ENCODE measurements around the gene CASKIN2.

CASKIN2 gene

GRCh38 chr17:75501378-75502071 lies 13.8 kb downstream of the CASKIN2 start:
- in situ Hi-C loops (cut with MboI; ENCODE audit: low sequenced_read_pairs): no loop called here
- DNase-seq (ENCODE audit: low spot score in 2 of 2): no peak
- H3K27me3 ChIP-seq (ENCODE audit: low read depth): no peaks in the 10 kb centered on the region
- no peak overlapping the region for H3K4me3 ChIP-seq
- no peaks in the 10 kb centered on the region for H3K9me3 ChIP-seq
- H3K4me1 ChIP-seq: no peaks in the 10 kb centered on the region
- peaks cover 47% of the 10 kb centered on the region for H3K36me3 ChIP-seq (replicated peaks)

- peaks cover 50% of the 10 kb centered on the region for H3K36me3 ChIP-seq (replicated peaks)
- no peaks in the 10 kb centered on the region for H3K27me3 ChIP-seq (ENCODE audit: low read depth)
- DNase-seq (ENCODE audit: low spot score in 2 of 2): no peak
- no peaks in the 10 kb centered on the region for H3K9me3 ChIP-seq
- no peak overlapping the region for H3K4me3 ChIP-seq
- in situ Hi-C loops (cut with MboI; ENCODE audit: low sequenced_read_pairs): no loop called here
- no peaks in the 10 kb centered on the region for H3K4me1 ChIP-seq
Observed at GRCh38 chr17:75500419-75501216, 14.7 kb downstream of the CASKIN2 start.

GRCh38 chr17:75499313-75500022 lies 15.9 kb downstream of the CASKIN2 start:
- Histone ChIP-seq H3K36me3 (replicated peaks) (peaks cover 53% of the 10 kb centered on the region), H3K27me3 (ENCODE audit: low read depth) (no peaks in the 10 kb centered on the region), H3K9me3 (no peaks in the 10 kb centered on the region), H3K4me3 (no peak overlapping the region), H3K4me1 (no peaks in the 10 kb centered on the region)
- in situ Hi-C loops (cut with MboI; ENCODE audit: low sequenced_read_pairs): no loop called here
- no peak for DNase-seq (ENCODE audit: low spot score in 2 of 2)

- H3K4me3 ChIP-seq: no peak overlapping the region
- no peaks in the 10 kb centered on the region for H3K27me3 ChIP-seq (ENCODE audit: low read depth)
- H3K36me3 ChIP-seq (replicated peaks): peaks cover 55% of the 10 kb centered on the region
- no peaks in the 10 kb centered on the region for H3K4me1 ChIP-seq
- no peaks in the 10 kb centered on the region for H3K9me3 ChIP-seq
- DNase-seq (ENCODE audit: low spot score in 2 of 2): no peak
- in situ Hi-C loops (cut with MboI; ENCODE audit: low sequenced_read_pairs): no loop called here
Observed at GRCh38 chr17:75498726-75499213, 16.6 kb downstream of the CASKIN2 start.

- no peak overlapping the region for H3K4me3 ChIP-seq
- DNase-seq (ENCODE audit: low spot score in 2 of 2): no peak
- no peaks in the 10 kb centered on the region for H3K9me3 ChIP-seq
- H3K4me1 ChIP-seq: no peaks in the 10 kb centered on the region
- in situ Hi-C loops (cut with MboI; ENCODE audit: low sequenced_read_pairs): no loop called here
- peaks cover 58% of the 10 kb centered on the region for H3K36me3 ChIP-seq (replicated peaks)
- H3K27me3 ChIP-seq (ENCODE audit: low read depth): no peaks in the 10 kb centered on the region
Observed at GRCh38 chr17:75498039-75498725, 17.2 kb downstream of the CASKIN2 start.

GRCh38 chr17:75496005-75496404 lies 19.3 kb downstream of the CASKIN2 start:
- Histone ChIP-seq H3K4me3 (no peak overlapping the region), H3K4me1 (no peaks in the 10 kb centered on the region), H3K9me3 (no peaks in the 10 kb centered on the region), H3K27me3 (ENCODE audit: low read depth) (no peaks in the 10 kb centered on the region), H3K36me3 (replicated peaks) (peaks cover 60% of the 10 kb centered on the region)
- no peak for DNase-seq (ENCODE audit: low spot score in 2 of 2)
- in situ Hi-C loops (cut with MboI; ENCODE audit: low sequenced_read_pairs): no loop called here

- H3K36me3 ChIP-seq (replicated peaks): peaks cover 44% of the 10 kb centered on the region
- no peaks in the 10 kb centered on the region for H3K27me3 ChIP-seq (ENCODE audit: low read depth)
Observed at GRCh38 chr17:75494326-75494877, 20.9 kb downstream of the CASKIN2 start.

GRCh38 chr17:75493476-75494129 lies 21.7 kb downstream of the CASKIN2 start:
- in situ Hi-C loops (cut with MboI; ENCODE audit: low sequenced_read_pairs): no loop called here
- Histone ChIP-seq H3K36me3 (replicated peaks) (peaks cover 38% of the 10 kb centered on the region), H3K27me3 (ENCODE audit: low read depth) (no peaks in the 10 kb centered on the region), H3K4me1 (no peaks in the 10 kb centered on the region), H3K4me3 (no peak overlapping the region), H3K9me3 (no peaks in the 10 kb centered on the region)
- DNase-seq (ENCODE audit: low spot score in 2 of 2): no peak

More at GRCh38 chr17:75494326-75494877, 20.9 kb downstream of the CASKIN2 start:
- Histone ChIP-seq H3K4me3 (no peak overlapping the region), H3K4me1 (no peaks in the 10 kb centered on the region), H3K9me3 (no peaks in the 10 kb centered on the region)
- DNase-seq (ENCODE audit: low spot score in 2 of 2): no peak
- in situ Hi-C loops (cut with MboI; ENCODE audit: low sequenced_read_pairs): no loop called here

GRCh38 chr17:75492555-75493168 lies 22.7 kb downstream of the CASKIN2 start:
- Histone ChIP-seq H3K27me3 (ENCODE audit: low read depth) (no peaks in the 10 kb centered on the region), H3K4me1 (no peaks in the 10 kb centered on the region), H3K36me3 (replicated peaks) (peaks cover 31% of the 10 kb centered on the region), H3K9me3 (no peaks in the 10 kb centered on the region), H3K4me3 (no peak overlapping the region)
- in situ Hi-C loops (cut with MboI; ENCODE audit: low sequenced_read_pairs): no loop called here
- DNase-seq (ENCODE audit: low spot score in 2 of 2): no peak

- H3K9me3 ChIP-seq: no peaks in the 10 kb centered on the region
- H3K4me1 ChIP-seq: no peaks in the 10 kb centered on the region
- no peak overlapping the region for H3K4me3 ChIP-seq
- H3K36me3 ChIP-seq (replicated peaks): peaks cover 27% of the 10 kb centered on the region
- in situ Hi-C loops (cut with MboI; ENCODE audit: low sequenced_read_pairs): no loop called here
- no peak for DNase-seq (ENCODE audit: low spot score in 2 of 2)
- H3K27me3 ChIP-seq (ENCODE audit: low read depth): no peaks in the 10 kb centered on the region
Observed at GRCh38 chr17:75491680-75492079, 23.7 kb downstream of the CASKIN2 start.

GRCh38 chr17:75490953-75491649 lies 24.2 kb downstream of the CASKIN2 start:
- H3K27me3 ChIP-seq (ENCODE audit: low read depth): no peaks in the 10 kb centered on the region
- no peak for DNase-seq (ENCODE audit: low spot score in 2 of 2)
- H3K9me3 ChIP-seq: no peaks in the 10 kb centered on the region
- H3K4me3 ChIP-seq: no peak overlapping the region
- H3K4me1 ChIP-seq: no peaks in the 10 kb centered on the region
- in situ Hi-C loops (cut with MboI; ENCODE audit: low sequenced_read_pairs): no loop called here
- H3K36me3 ChIP-seq (replicated peaks): peaks cover 24% of the 10 kb centered on the region

- Histone ChIP-seq H3K4me1 (no peaks in the 10 kb centered on the region), H3K4me3 (no peak overlapping the region), H3K27me3 (ENCODE audit: low read depth) (no peaks in the 10 kb centered on the region), H3K9me3 (no peaks in the 10 kb centered on the region), H3K36me3 (replicated peaks) (peaks cover 20% of the 10 kb centered on the region)
- DNase-seq (ENCODE audit: low spot score in 2 of 2): no peak
- in situ Hi-C loops (cut with MboI; ENCODE audit: low sequenced_read_pairs): no loop called here
Observed at GRCh38 chr17:75490173-75490743, 25.1 kb downstream of the CASKIN2 start.

All from HAP-1 (cell line).